ENCODE data around the gene COL6A5.

Gene COL6A5

DNA sequence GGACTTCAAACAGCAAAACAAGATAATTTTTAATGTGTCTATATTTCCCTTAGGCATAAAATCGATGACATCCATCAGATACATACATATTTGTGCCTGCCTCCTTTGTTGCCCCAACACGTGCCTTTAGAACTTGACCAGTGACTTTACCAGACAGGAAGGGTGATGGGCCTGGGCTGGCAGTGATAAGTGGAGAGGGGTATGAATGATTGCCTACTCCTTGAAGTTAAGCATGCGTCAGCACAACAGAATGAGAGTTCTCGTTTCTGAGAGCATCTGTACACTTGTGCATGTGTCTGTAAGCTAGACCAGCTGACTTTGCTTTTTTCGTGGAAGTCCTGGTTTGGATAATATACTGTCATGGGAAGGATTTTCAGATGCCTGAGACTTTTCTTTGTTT lies 116.6 kb downstream of the COL6A5 start:
- no peak for DNase-seq (ENCODE audit: insufficient read length, low spot score)
- FAIRE-seq = no peak
- TF ChIP-seq POLR2A (IDR thresholded peaks at IDR 0.05; ENCODE audit: low read depth, low read length) (no peak), SPI1 (IDR thresholded peaks at IDR 0.05; ENCODE audit: low read depth, low read length) (no peak), PAX5 (IDR thresholded peaks at IDR 0.05; ENCODE audit: insufficient read depth, low read length, severe bottlenecking) (no peak), POU2F2 (IDR thresholded peaks at IDR 0.05; ENCODE audit: low read depth, low read length) (no peak), POLR2AphosphoS5 (IDR thresholded peaks at IDR 0.05; ENCODE audit: low read depth, low read length) (no peak), TAF1 (IDR thresholded peaks at IDR 0.05; ENCODE audit: low read depth, low read length) (no peak)

DNA sequence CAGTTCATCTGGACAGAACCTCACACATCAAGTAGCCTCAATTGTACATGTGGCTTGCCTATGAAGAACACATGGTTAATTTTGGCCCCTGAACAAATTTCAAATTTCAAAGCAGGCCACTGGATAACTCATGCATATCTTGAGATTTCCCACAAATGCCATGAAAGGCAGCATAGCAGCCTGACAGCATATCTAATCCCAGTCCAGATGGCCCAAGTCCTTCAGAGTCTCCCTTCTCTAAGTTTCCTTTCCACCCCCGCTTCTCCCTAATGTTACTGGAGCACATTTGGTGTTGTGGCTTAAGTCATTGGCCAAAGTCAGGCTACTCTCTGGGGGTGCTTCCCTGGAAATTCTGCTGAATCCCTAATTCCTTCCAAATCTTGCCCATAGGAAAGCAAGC lies 117.7 kb downstream of the COL6A5 start:
- no peak for FAIRE-seq
- DNase-seq (ENCODE audit: insufficient read length, low spot score) = no peak
- TF ChIP-seq PAX5 (IDR thresholded peaks at IDR 0.05; ENCODE audit: insufficient read depth, low read length, severe bottlenecking) = no peak
- TF ChIP-seq POU2F2 (IDR thresholded peaks at IDR 0.05; ENCODE audit: low read depth, low read length) = no peak
- no peak for TF ChIP-seq SPI1 (IDR thresholded peaks at IDR 0.05; ENCODE audit: low read depth, low read length)
- no peak for TF ChIP-seq TAF1 (IDR thresholded peaks at IDR 0.05; ENCODE audit: low read depth, low read length)
- TF ChIP-seq POLR2A (IDR thresholded peaks at IDR 0.05; ENCODE audit: low read depth, low read length) = no peak

GRCh38 chr3:130465521-130465920 lies 120.0 kb downstream of the COL6A5 start:
- no peak for DNase-seq (ENCODE audit: insufficient read length, low spot score)
- FAIRE-seq = no peak
- TF ChIP-seq PAX5 (IDR thresholded peaks at IDR 0.05; ENCODE audit: insufficient read depth, low read length, severe bottlenecking) (no peak), POU2F2 (IDR thresholded peaks at IDR 0.05; ENCODE audit: low read depth, low read length) (no peak), POLR2AphosphoS5 (IDR thresholded peaks at IDR 0.05; ENCODE audit: low read depth, low read length) (no peak), TAF1 (IDR thresholded peaks at IDR 0.05; ENCODE audit: low read depth, low read length) (no peak), SPI1 (IDR thresholded peaks at IDR 0.05; ENCODE audit: low read depth, low read length) (no peak), POLR2A (IDR thresholded peaks at IDR 0.05; ENCODE audit: low read depth, low read length) (no peak)

DNA sequence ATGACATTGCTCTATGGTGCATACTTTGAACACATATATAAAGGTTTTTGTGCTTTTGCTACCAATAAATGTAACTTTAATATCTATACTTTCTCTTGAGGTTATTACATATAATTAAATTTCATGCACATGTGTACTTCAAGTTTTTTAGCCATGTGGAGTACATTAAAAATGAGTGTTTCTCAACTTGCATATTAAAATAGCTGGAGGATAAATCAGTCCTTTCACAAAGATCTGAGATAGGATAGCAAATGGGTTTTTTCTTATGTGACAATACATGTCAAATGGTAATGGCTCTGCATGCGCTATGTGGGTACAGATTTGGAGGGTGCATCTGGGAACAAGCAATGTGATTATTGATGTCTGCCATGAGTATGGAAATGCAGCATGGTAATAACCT lies 122.8 kb downstream of the COL6A5 start:
- TF ChIP-seq SPI1 (IDR thresholded peaks at IDR 0.05; ENCODE audit: low read depth, low read length) (no peak), POLR2A (IDR thresholded peaks at IDR 0.05; ENCODE audit: low read depth, low read length) (no peak)
- no peak for FAIRE-seq
- no peak for DNase-seq (ENCODE audit: insufficient read length, low spot score)

DNA sequence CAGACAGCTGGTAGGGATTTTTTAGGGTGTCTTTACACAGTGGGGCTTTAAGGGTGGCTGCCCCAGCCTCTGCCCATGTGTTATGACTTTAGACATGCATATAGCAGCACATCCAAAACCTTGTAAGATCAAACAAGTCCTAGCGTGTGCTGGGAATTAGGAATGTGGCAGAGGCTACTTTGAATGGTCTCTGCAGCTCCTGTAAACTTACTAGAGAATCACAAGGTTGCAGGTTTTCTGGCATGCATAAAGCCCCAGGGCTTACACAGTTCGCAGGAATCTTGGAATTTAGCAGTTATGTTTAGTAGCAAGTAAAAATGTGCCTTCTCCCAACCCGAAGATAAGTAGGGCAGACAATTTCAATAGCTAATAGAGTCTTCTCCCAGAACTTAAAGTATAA lies 124.7 kb downstream of the COL6A5 start:
- TF ChIP-seq SPI1 (IDR thresholded peaks at IDR 0.05; ENCODE audit: low read depth, low read length) = no peak
- TF ChIP-seq TAF1 (IDR thresholded peaks at IDR 0.05; ENCODE audit: low read depth, low read length) = no peak
- TF ChIP-seq POLR2A (IDR thresholded peaks at IDR 0.05; ENCODE audit: low read depth, low read length) = no peak
- TF ChIP-seq PAX5 (IDR thresholded peaks at IDR 0.05; ENCODE audit: insufficient read depth, low read length, severe bottlenecking) = no peak
- TF ChIP-seq POLR2AphosphoS5 (IDR thresholded peaks at IDR 0.05; ENCODE audit: low read depth, low read length) = no peak
- no peak for TF ChIP-seq POU2F2 (IDR thresholded peaks at IDR 0.05; ENCODE audit: low read depth, low read length)
- no peak for FAIRE-seq
- DNase-seq (ENCODE audit: insufficient read length, low spot score) = no peak

DNA sequence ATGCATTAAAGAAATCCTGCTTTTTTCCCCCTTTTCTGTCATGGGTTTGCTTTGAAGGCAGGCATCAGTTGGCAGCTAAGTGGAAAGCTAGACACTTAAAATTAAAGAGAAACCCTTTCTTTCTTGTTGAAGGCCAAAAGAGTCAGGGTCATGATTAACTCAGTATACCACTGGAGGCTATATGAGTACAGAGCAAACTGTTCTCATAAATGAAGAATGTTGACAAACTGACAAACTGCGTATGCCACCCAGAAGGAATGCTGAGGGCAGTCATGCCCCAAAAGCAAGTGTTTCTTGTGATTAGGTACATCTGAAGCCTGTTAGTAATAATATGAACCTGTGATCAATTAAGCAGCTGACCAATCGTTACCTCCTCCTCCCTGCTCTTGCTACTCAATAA lies 127.9 kb downstream of the COL6A5 start:
- FAIRE-seq (no peak), DNase-seq (ENCODE audit: insufficient read length, low spot score) (no peak)
- TF ChIP-seq SPI1 (IDR thresholded peaks at IDR 0.05; ENCODE audit: low read depth, low read length) = no peak
- TF ChIP-seq PAX5 (IDR thresholded peaks at IDR 0.05; ENCODE audit: insufficient read depth, low read length, severe bottlenecking) = no peak
- no peak for TF ChIP-seq POLR2A (IDR thresholded peaks at IDR 0.05; ENCODE audit: low read depth, low read length)
- TF ChIP-seq POLR2AphosphoS5 (IDR thresholded peaks at IDR 0.05; ENCODE audit: low read depth, low read length) = no peak
- TF ChIP-seq POU2F2 (IDR thresholded peaks at IDR 0.05; ENCODE audit: low read depth, low read length) = no peak

DNA sequence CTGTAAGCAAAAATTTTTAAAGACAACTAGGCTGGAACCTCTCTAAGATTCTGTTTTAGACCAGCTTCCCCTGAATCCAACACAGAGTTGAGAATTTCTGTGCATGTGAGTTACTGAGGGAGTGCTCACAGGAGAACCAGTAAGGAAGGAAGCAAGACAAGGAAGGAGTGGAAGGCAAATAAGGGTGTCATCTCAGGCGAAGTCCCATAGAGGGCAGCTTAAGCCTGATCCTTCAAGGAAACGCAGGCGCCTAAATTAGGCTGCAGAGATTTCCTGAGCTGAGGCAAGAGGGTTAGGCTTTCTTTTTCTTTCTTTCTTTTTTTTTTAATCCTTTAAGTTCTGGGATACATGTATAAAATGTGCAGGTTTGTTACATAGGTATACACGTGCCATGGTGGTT lies 135.3 kb downstream of the COL6A5 start:
- no peak for TF ChIP-seq POU2F2 (IDR thresholded peaks at IDR 0.05; ENCODE audit: low read depth, low read length)
- FAIRE-seq (no peak), DNase-seq (ENCODE audit: insufficient read length, low spot score) (no peak)

DNA sequence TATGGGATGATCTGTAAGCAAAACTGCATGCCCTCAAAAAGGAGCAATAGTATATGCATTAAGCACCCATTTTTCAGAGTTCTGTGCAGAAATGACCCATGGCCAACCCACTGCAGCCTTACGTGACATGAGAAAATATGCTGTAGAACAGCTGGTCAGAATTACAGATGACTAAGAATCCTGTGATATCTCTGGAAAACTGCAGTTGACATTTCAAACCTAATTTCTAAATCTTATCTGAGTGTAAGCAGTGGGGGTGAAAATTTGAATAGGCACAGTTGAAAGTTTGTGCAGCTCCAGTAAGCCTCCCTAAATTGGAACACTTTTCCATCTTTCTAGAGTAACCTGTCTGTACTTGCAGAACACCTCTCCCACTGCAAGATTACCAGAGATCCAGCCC lies 142.8 kb downstream of the COL6A5 start:
- no peak for DNase-seq (ENCODE audit: insufficient read length, low spot score)
- no peak for FAIRE-seq
- TF ChIP-seq POU2F2 (IDR thresholded peaks at IDR 0.05; ENCODE audit: low read depth, low read length) = no peak
- TF ChIP-seq POLR2A (IDR thresholded peaks at IDR 0.05; ENCODE audit: low read depth, low read length) = no peak
- TF ChIP-seq POLR2AphosphoS5 (IDR thresholded peaks at IDR 0.05; ENCODE audit: low read depth, low read length) = no peak
- no peak for TF ChIP-seq SPI1 (IDR thresholded peaks at IDR 0.05; ENCODE audit: low read depth, low read length)
- TF ChIP-seq TAF1 (IDR thresholded peaks at IDR 0.05; ENCODE audit: low read depth, low read length) = no peak

DNA sequence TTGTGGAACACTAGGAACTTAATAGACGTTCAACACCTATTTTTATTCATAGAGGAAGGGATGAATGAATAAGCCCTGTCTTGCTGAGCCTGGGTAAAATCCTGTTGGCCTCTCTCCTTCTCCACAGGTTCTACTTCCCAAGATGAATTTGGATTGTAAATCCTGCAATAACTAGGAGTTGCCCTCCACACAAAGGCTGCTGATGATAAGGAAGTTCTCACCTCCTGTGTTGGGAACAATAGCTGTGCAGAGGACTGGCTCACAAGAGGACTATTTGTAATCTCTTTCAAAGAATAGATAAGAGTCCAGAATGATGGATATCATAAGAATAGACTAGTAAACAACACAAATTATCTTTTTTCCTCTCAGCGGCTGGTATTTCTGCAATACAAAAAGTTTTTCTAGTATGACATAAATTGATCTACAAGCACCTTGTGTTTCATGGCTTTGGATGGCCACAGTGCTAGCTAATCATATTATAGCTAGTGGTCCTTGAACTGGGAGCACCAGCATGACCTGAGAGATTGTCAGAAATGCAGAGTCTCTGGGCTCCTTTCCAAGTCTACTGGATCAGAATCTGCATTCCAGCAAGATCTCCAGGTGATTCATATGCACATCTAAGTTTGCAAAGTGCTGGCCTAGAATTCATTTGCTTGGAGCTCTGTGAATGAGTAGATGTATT lies 143.4 kb downstream of the COL6A5 start:
- TF ChIP-seq TAF1 (IDR thresholded peaks at IDR 0.05; ENCODE audit: low read depth, low read length) (no peak), POLR2AphosphoS5 (IDR thresholded peaks at IDR 0.05; ENCODE audit: low read depth, low read length) (no peak), SPI1 (IDR thresholded peaks at IDR 0.05; ENCODE audit: low read depth, low read length) (no peak), POU2F2 (IDR thresholded peaks at IDR 0.05; ENCODE audit: low read depth, low read length) (no peak), POLR2A (IDR thresholded peaks at IDR 0.05; ENCODE audit: low read depth, low read length) (no peak), PAX5 (IDR thresholded peaks at IDR 0.05; ENCODE audit: insufficient read depth, low read length, severe bottlenecking) (no peak)
- no peak for FAIRE-seq
- no peak for DNase-seq (ENCODE audit: insufficient read length, low spot score)

DNA sequence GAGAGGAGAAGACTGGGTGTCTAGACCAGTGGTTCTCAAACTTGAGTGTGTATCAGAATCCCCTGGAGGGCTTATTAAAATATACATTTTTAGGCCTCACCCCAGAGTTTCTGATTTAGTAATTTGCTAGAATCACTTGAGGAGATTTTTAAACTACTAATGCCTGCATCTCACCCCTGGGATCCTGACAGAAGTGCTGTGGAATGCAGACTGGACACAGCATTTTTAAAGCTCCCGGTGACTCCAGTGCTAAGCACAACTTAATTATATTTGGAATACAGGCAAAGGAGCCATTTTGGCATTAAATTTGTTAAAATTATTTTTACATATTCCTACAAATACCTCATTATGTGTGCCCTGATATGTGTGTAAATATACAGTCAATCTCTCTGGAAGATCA lies 144.8 kb downstream of the COL6A5 start:
- DNase-seq (ENCODE audit: insufficient read length, low spot score) (no peak), FAIRE-seq (no peak)
- TF ChIP-seq POLR2AphosphoS5 (IDR thresholded peaks at IDR 0.05; ENCODE audit: low read depth, low read length) = no peak
- TF ChIP-seq TAF1 (IDR thresholded peaks at IDR 0.05; ENCODE audit: low read depth, low read length) = no peak
- TF ChIP-seq POU2F2 (IDR thresholded peaks at IDR 0.05; ENCODE audit: low read depth, low read length) = no peak
- TF ChIP-seq POLR2A (IDR thresholded peaks at IDR 0.05; ENCODE audit: low read depth, low read length) = no peak
- no peak for TF ChIP-seq PAX5 (IDR thresholded peaks at IDR 0.05; ENCODE audit: insufficient read depth, low read length, severe bottlenecking)
- no peak for TF ChIP-seq SPI1 (IDR thresholded peaks at IDR 0.05; ENCODE audit: low read depth, low read length)
